Measurements from ENCODE around the gene TNS4. TPM values are rescaled to one million over a fixed set of nuclear protein-coding genes. Genes with fewer than 3 reads are reported as not detected.
A peak's percentile ranks its signal among the peaks of the same experiment; 100 is the strongest.

Gene TNS4
- total and polyA plus RNA-seq, 8 donors: 0.18 to 23.2 (median 0.76) TPM; not detected in 2

GRCh38 chr17:40490289-40490853 is 11.1 kb downstream of the TNS4 start:
- TF ChIP-seq POLR2A (IDR thresholded peaks at IDR 0.05) (no peak), EP300 (IDR thresholded peaks at IDR 0.05) (no peak), CTCF (IDR thresholded peaks at IDR 0.05) (no peak), POLR2AphosphoS5 (IDR thresholded peaks at IDR 0.05) (peak in 2 of 3 donors; percentile 17 to 28)
- H3K4me3 ChIP-seq: no peak overlapping the region
- DNase-seq: peak in 1 of 2 donors; percentile 86
- H3K4me1 ChIP-seq: peaks cover 5 to 44% (median 19%) of the 10 kb centered on the region in 4 donors
- H3K36me3 ChIP-seq: no peaks in the 10 kb centered on the region
- intact Hi-C loops (cut with DNase I; ENCODE audit: low total_unique reads): no loop called here
- peak overlapping the region in 4 of 5 donors; percentile 16 to 68 (median 38) for H3K27ac ChIP-seq
- no peaks in the 10 kb centered on the region for H3K27me3 ChIP-seq
- 24 to 54% (median 52%) methylated on average over 2 to 5 of the region's 5 CpGs for WGBS, 5 donors
- no peaks in the 10 kb centered on the region for H3K9me3 ChIP-seq

GRCh38 chr17:40487371-40488020 is 13.9 kb downstream of the TNS4 start:
- intact Hi-C loops (cut with DNase I; ENCODE audit: low total_unique reads): no loop called here
- Histone ChIP-seq H3K4me3 (no peak overlapping the region), H3K27me3 (no peaks in the 10 kb centered on the region), H3K36me3 (no peaks in the 10 kb centered on the region), H3K27ac (peak overlapping the region in 4 of 5 donors; percentile 65 to 72 (median 70)), H3K4me1 (peaks cover 5 to 44% (median 20%) of the 10 kb centered on the region in 4 donors), H3K9me3 (no peaks in the 10 kb centered on the region)
- TF ChIP-seq EP300 (IDR thresholded peaks at IDR 0.05) (no peak), POLR2AphosphoS5 (IDR thresholded peaks at IDR 0.05) (no peak), CTCF (IDR thresholded peaks at IDR 0.05) (no peak)
- WGBS, 5 donors: 46 to 90% (median 86%) methylated on average over 2 to 7 of the region's 7 CpGs
- DNase-seq: no peak

- no peak for DNase-seq
- Histone ChIP-seq H3K27ac (peak overlapping the region; percentile 28 to 72 (median 68)), H3K4me1 (peaks cover 5 to 43% (median 20%) of the 10 kb centered on the region in 4 donors), H3K27me3 (no peaks in the 10 kb centered on the region), H3K36me3 (no peaks in the 10 kb centered on the region), H3K9me3 (no peaks in the 10 kb centered on the region), H3K4me3 (no peak overlapping the region)
- WGBS, 5 donors: 83 to 91% (median 88%) methylated on average over 12 of the region's 12 CpGs
- no peak for TF ChIP-seq EP300 (IDR thresholded peaks at IDR 0.05)
- no peak for TF ChIP-seq CTCF (IDR thresholded peaks at IDR 0.05)
- TF ChIP-seq POLR2AphosphoS5 (IDR thresholded peaks at IDR 0.05): no peak
- TF ChIP-seq POLR2A (IDR thresholded peaks at IDR 0.05): no peak
- intact Hi-C loops (cut with DNase I; ENCODE audit: low total_unique reads): no loop called here
Measured at GRCh38 chr17:40486522-40487370, 14.7 kb downstream of the TNS4 start.

- no peak overlapping the region for H3K4me3 ChIP-seq
Measured at GRCh38 chr17:40485851-40486521, 15.4 kb downstream of the TNS4 start.

More at GRCh38 chr17:40485851-40486521, 15.4 kb downstream of the TNS4 start:
- Histone ChIP-seq H3K27me3 (no peaks in the 10 kb centered on the region), H3K36me3 (no peaks in the 10 kb centered on the region), H3K9me3 (no peaks in the 10 kb centered on the region), H3K27ac (peak overlapping the region; percentile 28 to 72 (median 68)), H3K4me1 (peaks cover 5 to 35% (median 24%) of the 10 kb centered on the region in 4 donors)
- peak in 1 of 2 donors; percentile 73 for DNase-seq
- intact Hi-C loops (cut with DNase I; ENCODE audit: low total_unique reads): no loop called here
- peak in 2 of 3 donors; percentile 24 to 33 for TF ChIP-seq POLR2AphosphoS5 (IDR thresholded peaks at IDR 0.05)
- no peak for TF ChIP-seq EP300 (IDR thresholded peaks at IDR 0.05)
- 46 to 64% (median 61%) methylated on average over 17 of the region's 17 CpGs for WGBS, 5 donors

All from stomach (tissue), 9 donors.